SK-N-MC (cell line): ENCODE measurements around the gene MPC1.

Experiments
- EZH2 ChIP-seq: fragments of 200-600 bp; sonication (generic); IDR thresholded peaks from one replicate; pipeline ENCODE4 v1.6.1; 2017; ENCODE audit warnings: antibody characterized with exemption
- FOXP2 ChIP-seq: optimal IDR thresholded peaks from 2 replicates; pipeline ENCODE3; 2011; ENCODE audit warnings: mild to moderate bottlenecking, moderate library complexity; ENCODE audit not compliant: insufficient read depth; ENCODE audit errors: extremely low read length, control extremely low read depth
- POLR2AphosphoS5 ChIP-seq: IDR thresholded peaks from 2 replicates; pipeline ENCODE4 v1.6.1; 2012; ENCODE audit warnings: mild to moderate bottlenecking, low read depth, low read length, borderline replicate concordance

DNA sequence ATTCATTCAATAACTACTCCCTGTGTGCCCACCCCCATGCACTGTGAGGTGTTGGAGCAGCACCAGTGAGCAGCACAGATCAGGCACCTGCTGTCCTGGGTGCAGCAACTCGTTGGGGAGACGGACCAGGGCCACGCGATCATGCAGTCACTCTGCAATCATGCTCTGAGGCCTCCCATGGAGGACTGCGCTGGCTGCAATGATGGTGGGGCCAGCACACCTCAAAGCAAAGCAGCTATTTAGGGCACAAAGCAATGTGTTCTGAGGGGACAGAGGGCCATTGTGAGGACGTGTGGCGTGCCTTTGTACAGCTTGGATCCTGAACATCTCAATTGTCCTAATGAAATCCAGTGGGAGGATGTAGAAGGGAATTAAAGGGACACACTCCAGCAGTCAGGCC, 41.0 kb upstream of the MPC1 start:
- TF ChIP-seq EZH2 (no peak), POLR2AphosphoS5 (no peak), FOXP2 (no peak)
